Measurements from ENCODE around the gene DENND11. TPM values are rescaled to one million over a fixed set of nuclear protein-coding genes. Genes with fewer than 3 reads are reported as not detected.

Gene DENND11
- total and polyA plus RNA-seq, 9 of the 15 experiments (the other 6 are each of a cell fraction or from before 2014, with no cell fraction given), result 0.07 to 1.1 (median 0.36) TPM

GRCh38 chr7:141696348-141696747 is 5.6 kb downstream of the DENND11 start:
- in situ Hi-C loops (cut with MboI) (no loop called here), intact Hi-C loops (cut with micrococcal nuclease) (no loop called here)
- Histone ChIP-seq H3K9me3 (replicated peaks; ENCODE audit: control insufficient read depth, insufficient read depth, low read depth, low read length) (no peaks in the 10 kb centered on the region), H3K4me3 (no peak overlapping the region), H3K9ac (ENCODE audit: insufficient read depth in 1 of 2, low read depth in 2 of 2, low read length in 2 of 2) (no peak overlapping the region), H3K79me2 (ENCODE audit: control insufficient read depth, insufficient read depth, low read length) (no peaks in the 10 kb centered on the region), H3K9me1 (ENCODE audit: control insufficient read depth, insufficient read depth, low read length) (no peaks in the 10 kb centered on the region), H3K4me2 (ENCODE audit: insufficient read depth, low read length) (no peak overlapping the region), H3K27ac (ENCODE audit: extremely low read depth, low read depth, low read length) (no peak overlapping the region), H4K20me1 (replicated peaks; ENCODE audit: control insufficient read depth, insufficient read depth, low read length) (no peaks in the 10 kb centered on the region; the same call in none of the 2 replicates), H3K4me1 (replicated peaks in 1 of 2; ENCODE audit: control insufficient read depth in 2 of 2, insufficient read depth in 2 of 2, low read length in 2 of 2) (peaks cover 0 to under 1% of the 10 kb centered on the region in 2 experiments; a peak in 2 of 5 replicates), H3K27me3 (ENCODE audit: control insufficient read depth in 2 of 2, insufficient read depth in 2 of 2, low read length in 2 of 2) (peaks cover 29 to 35% of the 10 kb centered on the region in 2 experiments), H2AFZ (ENCODE audit: low read depth, low read length) (no peak overlapping the region), H3K36me3 (ENCODE audit: control insufficient read depth, insufficient read depth, low read length) (no peaks in the 10 kb centered on the region)
- no peak for TF ChIP-seq ZMIZ1 (IDR thresholded peaks at IDR 0.05; ENCODE audit: low read depth in 2 of 2, low read length in 2 of 2)
- TF ChIP-seq SRSF7 (optimal IDR thresholded peaks at IDR 0.05; ENCODE audit: low read depth, low read length), result no peak
- no peak for TF ChIP-seq PCBP1 (IDR thresholded peaks at IDR 0.05; ENCODE audit: low read depth, low read length, poor library complexity, severe bottlenecking)
- no peak for TF ChIP-seq ZKSCAN8 (CRISPR knock-in tag; IDR thresholded peaks at IDR 0.05)
- TF ChIP-seq PTBP1 (IDR thresholded peaks at IDR 0.05; ENCODE audit: low read depth, low read length), result no peak
- TF ChIP-seq ZNF165 (CRISPR knock-in tag; IDR thresholded peaks at IDR 0.05; ENCODE audit: borderline replicate concordance), result no peak
- no peak for TF ChIP-seq TRIM25 (IDR thresholded peaks at IDR 0.05; ENCODE audit: borderline replicate concordance)
- TF ChIP-seq MTA2 (IDR thresholded peaks at IDR 0.05; ENCODE audit: low read depth), result no peak
- no peak for TF ChIP-seq RNF2 (IDR thresholded peaks at IDR 0.05)
- no peak for TF ChIP-seq THAP12 (CRISPR knock-in tag; IDR thresholded peaks at IDR 0.05)
- no peak for TF ChIP-seq RBM15 (IDR thresholded peaks at IDR 0.05; ENCODE audit: insufficient read depth, low read length)
- no peak for TF ChIP-seq FOXJ3 (CRISPR knock-in tag; IDR thresholded peaks at IDR 0.05)
- no peak for TF ChIP-seq CREBBP (IDR thresholded peaks at IDR 0.05; ENCODE audit: low read depth, low read length)
- TF ChIP-seq MEF2D (tag; conservative IDR thresholded peaks at IDR 0.05; ENCODE audit: low read depth), result no peak
- no peak for TF ChIP-seq ILF3 (IDR thresholded peaks at IDR 0.05; ENCODE audit: borderline replicate concordance)
- no peak for TF ChIP-seq ZNF184 (CRISPR knock-in tag; IDR thresholded peaks at IDR 0.05)
- 0% methylated on average over 2 of the region's 2 CpGs for WGBS (ENCODE audit: insufficient coverage, low coverage, missing lambda C conversion rate)
- ChIA-PET CTCF (ENCODE audit: low intra/inter-chr PET ratio) (no interaction called here), POLR2A (interaction anchor here (0.5 to 0.7 kb wide), 2 partner anchors 24 to 1720 kb away, joined by 3 read pairs; no protein-coding TSS in a partner anchor)
- DNase-seq (ENCODE audit: extremely low read depth in 1 of 4, low spot score in 3 of 4) (no peak), FAIRE-seq (no peak), ATAC-seq (no peak)
- no TSS peak for BruUV-seq (replicated peaks)
